SU-DHL-6 (cell line): ENCODE data around the gene ACACA.

Experiments used
- CTCF ChIP-seq: fragments of 200-600 bp; sonication (generic); IDR thresholded peaks from one replicate; pipeline ENCODE4 v1.5.1; 2017; ENCODE audit warnings: antibody characterized with exemption, mild to moderate bottlenecking, low read length, moderate library complexity; ENCODE audit not compliant: insufficient read depth, poor library complexity, severe bottlenecking
- EZH2phosphoT487 ChIP-seq: fragments of 200-600 bp; sonication (generic), shearing (Covaris generic); conservative IDR thresholded peaks from 2 replicates; pipeline ENCODE4 v1.6.1; 2018; ENCODE audit warnings: mild to moderate bottlenecking, antibody characterized with exemption, low read length, moderate library complexity, mixed read lengths

GRCh38 chr17:37097154-37097553 lies 309.5 kb downstream of the ACACA start:
- no peak for TF ChIP-seq CTCF
- no peak for TF ChIP-seq EZH2phosphoT487
